Liver (tissue), 3 donors: ENCODE results near the gene RASA1.

ENCODE experiments used
- ATF3 ChIP-seq: IDR thresholded peaks from 2 replicates; pipeline ENCODE4 v1.6.1; 2016; ENCODE audit warnings: antibody characterized with exemption
- CTCF ChIP-seq: fragments of 150-350 bp; IDR thresholded peaks from 2 replicates; pipeline ENCODE4 v1.5.1; 2017; ENCODE audit warnings: improper control_type of control experiment, low read depth, low read length; ENCODE audit not compliant: missing input control
- EGR1 ChIP-seq, 2 donors: IDR thresholded peaks; 2 replicates each; pipeline ENCODE4 v1.6.1; 2016 to 2018; ENCODE audit warnings: antibody characterized with exemption in 2 of 2, low read depth in 2 of 2
- FOXA1 ChIP-seq: IDR thresholded peaks from 2 replicates; pipeline ENCODE4 v1.6.1; 2016; ENCODE audit warnings: antibody characterized with exemption
- GABPA ChIP-seq, 2 donors: IDR thresholded peaks in 1 of 2; conservative IDR thresholded peaks in 1 of 2; 2 replicates each; pipeline ENCODE4 v1.6.1; 2016; ENCODE audit warnings: antibody characterized with exemption in 2 of 2, mild to moderate bottlenecking in 1 of 2, moderate library complexity in 1 of 2
- MAX ChIP-seq: IDR thresholded peaks from 2 replicates; pipeline ENCODE4 v1.6.1; 2016; ENCODE audit warnings: antibody characterized with exemption
- RAD21 ChIP-seq, 2 donors: IDR thresholded peaks; 2 replicates each; pipeline ENCODE4 v1.6.1; 2016; ENCODE audit warnings: antibody characterized with exemption in 2 of 2, mild to moderate bottlenecking in 2 of 2
- RXRA ChIP-seq, 2 donors: IDR thresholded peaks; 2 replicates each; pipeline ENCODE4 v1.6.1; 2017 to 2018; ENCODE audit warnings: antibody characterized with exemption in 2 of 2, mild to moderate bottlenecking in 1 of 2
- donor health status: healthy.
- donor health status: healthy.

DNA sequence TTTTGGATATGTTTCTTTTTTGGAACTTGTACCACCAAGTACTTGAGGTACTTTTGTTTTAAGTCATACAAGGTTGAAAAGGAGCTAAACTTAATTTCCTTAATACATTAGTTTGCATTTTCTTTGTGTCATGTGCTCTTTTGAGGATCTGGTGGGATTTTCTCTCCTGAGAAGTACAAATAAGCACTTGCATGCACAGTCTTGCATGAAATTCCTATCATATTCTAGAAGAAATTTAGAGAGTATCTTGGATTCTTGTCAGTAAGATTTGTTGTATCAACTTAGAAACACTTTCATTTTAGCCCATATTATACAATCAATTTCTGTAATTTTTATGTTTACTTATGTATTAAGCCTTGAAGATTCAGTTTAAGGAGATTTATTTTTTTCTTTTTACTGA, 80.2 kb downstream of the RASA1 start:
- TF ChIP-seq RAD21 (IDR thresholded peaks at IDR 0.05), result no peak
- no peak for TF ChIP-seq CTCF
- TF ChIP-seq FOXA1, result no peak
- no peak for TF ChIP-seq MAX
- no peak for TF ChIP-seq EGR1 (IDR thresholded peaks at IDR 0.05; ENCODE audit: low read depth in 2 of 2)
- no peak for TF ChIP-seq GABPA (IDR thresholded peaks at IDR 0.05 in 1 of 2, conservative IDR thresholded peaks at IDR 0.05 in 1 of 2)
- no peak for TF ChIP-seq ATF3
- no peak for TF ChIP-seq RXRA (IDR thresholded peaks at IDR 0.05)
